Measurements from ENCODE around the gene STMN3.

DNA sequence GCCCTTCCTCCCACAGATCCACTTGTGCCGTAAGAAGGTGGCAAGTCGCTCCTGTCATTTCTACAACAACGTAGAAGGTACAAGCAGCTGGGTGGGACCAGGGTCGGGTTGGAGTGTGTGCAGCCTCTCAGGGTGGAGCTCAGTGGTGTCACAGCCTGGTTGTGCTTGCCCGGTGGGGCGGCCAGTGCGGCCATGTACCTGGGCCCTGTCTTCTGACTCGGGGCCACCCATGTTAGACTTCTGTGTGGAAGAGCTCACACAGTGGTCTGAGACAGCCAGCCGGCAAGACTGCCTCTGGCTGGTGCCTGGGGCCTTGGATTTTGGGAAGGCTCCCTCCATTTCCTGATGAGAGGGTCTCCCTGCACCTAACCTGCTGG, 9.6 kb upstream of the STMN3 start:
- TF ChIP-seq SIN3A (IDR thresholded peaks at IDR 0.05; ENCODE audit: low read depth), result no peak
- TF ChIP-seq, protein P1, sequence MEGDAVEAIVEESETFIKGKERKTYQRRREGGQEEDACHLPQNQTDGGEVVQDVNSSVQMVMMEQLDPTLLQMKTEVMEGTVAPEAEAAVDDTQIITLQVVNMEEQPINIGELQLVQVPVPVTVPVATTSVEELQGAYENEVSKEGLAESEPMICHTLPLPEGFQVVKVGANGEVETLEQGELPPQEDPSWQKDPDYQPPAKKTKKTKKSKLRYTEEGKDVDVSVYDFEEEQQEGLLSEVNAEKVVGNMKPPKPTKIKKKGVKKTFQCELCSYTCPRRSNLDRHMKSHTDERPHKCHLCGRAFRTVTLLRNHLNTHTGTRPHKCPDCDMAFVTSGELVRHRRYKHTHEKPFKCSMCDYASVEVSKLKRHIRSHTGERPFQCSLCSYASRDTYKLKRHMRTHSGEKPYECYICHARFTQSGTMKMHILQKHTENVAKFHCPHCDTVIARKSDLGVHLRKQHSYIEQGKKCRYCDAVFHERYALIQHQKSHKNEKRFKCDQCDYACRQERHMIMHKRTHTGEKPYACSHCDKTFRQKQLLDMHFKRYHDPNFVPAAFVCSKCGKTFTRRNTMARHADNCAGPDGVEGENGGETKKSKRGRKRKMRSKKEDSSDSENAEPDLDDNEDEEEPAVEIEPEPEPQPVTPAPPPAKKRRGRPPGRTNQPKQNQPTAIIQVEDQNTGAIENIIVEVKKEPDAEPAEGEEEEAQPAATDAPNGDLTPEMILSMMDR (IDR thresholded peaks at IDR 0.05 in 2 of 3, conservative IDR thresholded peaks at IDR 0.05 in 1 of 3; ENCODE audit: borderline replicate concordance in 1 of 3, insufficient read depth in 1 of 3, low read depth in 2 of 3, low read length in 2 of 3), result no peak
- TF ChIP-seq, protein P2, sequence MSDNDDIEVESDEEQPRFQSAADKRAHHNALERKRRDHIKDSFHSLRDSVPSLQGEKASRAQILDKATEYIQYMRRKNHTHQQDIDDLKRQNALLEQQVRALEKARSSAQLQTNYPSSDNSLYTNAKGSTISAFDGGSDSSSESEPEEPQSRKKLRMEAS (IDR thresholded peaks at IDR 0.05), result no peak
- TF ChIP-seq EZH2 (IDR thresholded peaks at IDR 0.05), result no peak
